OCI-M2 (cell line): ENCODE data around the gene FNDC8.
"Not testable (repeated sequence)": the region's sequence is repeated elsewhere in the genome, so short reads cannot be mapped to it uniquely, and the experiment has no call there.

Source experiments
- DNase-seq: peaks from one replicate; lab custom pipeline; 2025; ENCODE audit not compliant: unreplicated experiment; lab: John Stamatoyannopoulos, UW

FNDC8 gene

DNA sequence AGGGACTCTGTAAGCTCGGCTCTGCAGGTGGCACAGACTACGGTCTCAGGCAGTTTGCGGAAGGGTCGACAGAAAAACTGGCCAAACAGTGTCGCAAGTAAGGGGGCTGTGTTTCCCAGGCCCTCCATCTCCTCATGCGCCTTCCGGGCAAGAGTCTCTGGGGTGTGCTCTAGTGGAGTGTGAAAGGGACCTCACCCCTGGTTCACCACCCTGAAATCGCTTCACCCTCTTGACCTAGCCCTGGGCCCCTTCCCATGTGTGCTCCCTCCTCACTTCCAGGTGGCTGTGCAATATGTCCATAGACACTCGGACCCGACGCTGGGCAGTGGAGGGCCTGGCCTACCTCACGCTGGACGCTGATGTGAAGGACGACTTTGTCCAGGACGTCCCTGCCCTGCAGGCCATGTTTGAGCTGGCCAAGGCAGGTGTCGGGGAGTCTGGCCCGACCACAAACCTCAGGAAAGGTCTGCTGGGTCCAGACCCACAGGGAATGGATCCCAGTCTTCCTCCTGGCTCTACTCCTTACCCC is 48.5 kb downstream of the FNDC8 start:
- no peak for DNase-seq

GRCh38 chr17:35170968-35171771 is 49.8 kb downstream of the FNDC8 start:
- DNase-seq, result no peak

GRCh38 chr17:35171834-35172233 is 50.4 kb downstream of the FNDC8 start:
- no peak for DNase-seq

DNA sequence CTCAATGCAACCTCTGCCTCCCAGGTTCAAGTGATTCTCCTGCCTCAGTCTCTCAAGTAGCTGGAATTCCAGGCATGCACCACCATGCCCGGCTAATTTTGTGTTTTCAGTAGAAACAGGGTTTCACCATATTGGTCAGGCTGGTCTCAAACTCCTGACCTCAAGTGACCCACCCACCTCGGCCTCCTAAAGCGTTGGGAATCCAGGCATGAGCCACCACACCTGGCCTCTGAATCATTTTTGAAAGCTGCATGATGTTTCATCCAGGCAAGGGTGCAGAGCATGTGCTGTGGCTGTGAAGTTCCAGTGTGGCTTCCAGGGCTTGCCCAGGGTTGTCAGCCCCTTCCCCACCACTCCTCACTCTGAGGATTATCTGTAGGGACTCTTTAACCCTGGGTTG is 50.9 kb downstream of the FNDC8 start:
- DNase-seq, result not testable (repeated sequence)

DNA sequence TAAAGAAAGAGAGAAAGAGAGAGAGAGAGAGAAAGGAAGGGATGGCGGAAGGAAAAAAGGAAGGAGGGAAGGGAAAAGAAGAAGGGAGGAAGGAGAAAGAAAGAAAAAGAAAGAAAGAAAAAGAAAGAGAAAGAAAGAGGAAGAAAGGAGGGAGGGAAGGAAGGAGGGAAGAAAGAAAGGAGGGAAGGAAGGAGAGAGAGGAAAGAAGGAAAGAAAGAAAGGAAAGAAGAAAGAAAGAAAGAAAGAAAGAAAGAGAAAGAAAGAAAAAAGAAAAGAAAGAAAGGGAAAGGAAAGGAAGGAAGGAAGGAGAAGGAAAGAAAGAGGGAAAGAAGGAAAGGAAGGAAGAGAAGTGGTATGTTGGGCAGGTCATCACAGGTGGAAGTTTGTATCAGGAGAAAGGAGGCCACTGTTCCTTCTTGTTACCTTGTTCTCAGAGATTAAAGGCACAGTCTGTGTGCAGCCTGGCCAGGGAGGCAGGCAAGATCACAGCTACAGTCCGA is 53.5 kb downstream of the FNDC8 start:
- DNase-seq, result no peak

DNA sequence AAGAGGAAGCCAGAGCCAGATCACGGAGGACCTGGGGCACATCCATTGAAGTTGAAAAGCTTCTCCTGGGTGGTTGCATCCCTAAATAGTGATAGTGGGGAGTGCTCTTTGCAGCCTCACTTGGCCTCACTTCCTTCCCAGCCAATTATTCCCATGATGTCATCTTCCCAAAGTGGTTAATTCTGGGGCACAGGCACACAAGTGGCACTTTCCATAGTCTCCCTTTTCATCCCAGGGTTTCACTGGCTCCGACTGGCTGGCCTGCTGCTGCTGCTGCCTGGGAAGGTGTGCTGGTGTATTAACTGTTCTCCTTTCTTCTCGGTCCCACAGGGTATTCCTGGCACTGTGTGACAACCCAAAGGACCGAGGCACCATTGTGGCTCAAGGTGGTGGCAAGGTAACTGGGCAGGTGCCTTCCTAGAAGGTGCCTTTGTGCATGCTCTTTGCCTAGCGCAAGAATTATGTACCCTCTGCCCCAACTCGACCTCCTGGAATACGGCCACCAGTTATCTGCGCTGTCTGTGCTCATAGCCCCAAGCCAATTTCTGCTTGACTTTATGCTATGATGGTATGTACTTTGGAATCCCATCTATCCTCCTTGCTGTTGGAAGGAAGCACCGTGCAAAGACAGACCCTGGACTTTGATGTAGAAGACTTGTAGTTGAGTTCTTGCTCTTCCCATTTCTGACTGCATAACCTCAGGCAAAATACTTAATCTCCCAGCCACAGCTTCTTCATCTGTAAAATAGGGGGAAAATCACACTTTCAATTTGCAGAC is 54.4 kb downstream of the FNDC8 start:
- no peak for DNase-seq

DNA sequence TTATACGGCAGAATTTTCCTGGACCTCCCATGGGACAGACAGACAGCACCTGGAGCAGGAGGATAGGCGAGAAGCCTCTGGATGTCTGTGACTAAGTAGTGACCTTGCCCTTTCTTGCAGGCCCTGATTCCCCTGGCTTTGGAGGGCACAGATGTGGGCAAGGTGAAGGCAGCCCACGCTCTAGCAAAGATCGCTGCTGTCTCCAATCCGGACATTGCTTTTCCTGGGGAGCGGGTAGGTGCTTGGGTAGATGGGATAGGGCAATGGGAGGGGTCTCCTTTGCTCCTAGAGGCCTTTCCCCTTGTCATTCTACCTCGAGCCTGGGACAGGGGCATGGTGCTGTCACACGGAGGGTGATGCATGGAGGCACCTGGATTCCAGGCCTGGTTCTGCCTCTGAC is 55.5 kb downstream of the FNDC8 start:
- no peak for DNase-seq

GRCh38 chr17:35179379-35179778 is 58.0 kb downstream of the FNDC8 start:
- not testable (repeated sequence) for DNase-seq
